ENCODE results near the gene CAMKMT.
"Not testable (repeated sequence)": the region's sequence is repeated elsewhere in the genome, so short reads cannot be mapped to it uniquely, and the experiment has no call there.

The CAMKMT gene

DNA sequence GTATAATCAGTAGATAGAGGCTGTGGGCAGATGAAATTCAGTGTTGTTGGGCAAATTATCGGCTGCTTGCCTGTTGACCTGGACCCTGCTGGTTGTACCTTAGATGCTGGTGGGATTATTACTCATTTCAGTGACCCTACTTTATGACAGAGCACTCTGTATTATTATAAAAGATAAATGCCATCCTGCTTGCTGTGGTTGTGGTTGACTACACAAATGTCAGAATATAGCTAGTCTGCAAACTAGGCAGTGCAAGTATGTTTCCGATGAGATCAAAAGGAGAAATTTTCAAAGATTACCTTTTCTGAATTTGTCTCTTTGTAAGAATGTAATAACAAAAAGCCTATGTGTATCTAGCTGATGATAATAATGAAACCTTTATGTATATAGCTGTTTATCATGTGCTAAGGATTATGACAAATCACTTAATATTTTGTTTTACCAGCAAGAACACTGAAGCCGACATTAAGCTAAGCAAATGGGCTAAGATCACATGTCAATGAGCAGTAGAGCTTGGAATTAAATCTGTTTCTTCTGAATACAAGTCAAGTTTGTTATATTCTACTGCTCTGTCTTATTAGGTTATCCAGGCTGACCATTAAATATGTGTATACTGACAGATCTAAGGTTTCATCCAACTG is 219.2 kb downstream of the CAMKMT start:
- DNase-seq (ENCODE audit: low read depth in 3 of 3, low spot score in 1 of 3): no peak

DNA sequence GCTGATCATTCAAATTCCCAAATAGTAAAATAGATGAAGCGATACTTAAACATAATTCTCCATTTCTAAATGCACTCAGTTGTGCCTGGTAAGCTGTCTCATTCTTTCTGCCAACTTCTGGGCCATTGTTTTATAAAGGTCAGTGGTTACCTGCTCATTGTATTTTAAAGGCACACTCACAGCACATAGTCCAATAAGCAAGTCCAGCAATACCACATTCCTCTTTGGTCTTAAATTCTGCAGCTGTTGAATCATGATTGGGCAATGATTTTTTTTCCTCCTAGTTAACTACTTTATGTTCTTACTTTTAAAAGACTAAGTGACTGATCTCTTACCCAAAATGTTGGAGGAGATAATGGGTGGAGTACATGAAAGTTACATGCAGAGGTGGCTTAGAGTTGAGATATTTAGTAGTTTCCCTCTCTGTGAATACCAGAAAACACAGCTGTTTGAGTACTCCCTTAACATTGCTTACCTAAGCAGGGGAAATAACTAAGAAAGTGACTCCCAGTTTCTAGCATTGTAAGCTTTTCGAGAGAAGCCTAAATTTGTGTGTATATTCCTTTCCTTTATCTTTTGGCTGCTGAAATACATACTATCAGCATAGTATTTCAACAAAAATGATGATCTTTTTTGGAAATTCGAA is 220.7 kb downstream of the CAMKMT start:
- DNase-seq (ENCODE audit: low read depth in 3 of 3, low spot score in 1 of 3): no peak

DNA sequence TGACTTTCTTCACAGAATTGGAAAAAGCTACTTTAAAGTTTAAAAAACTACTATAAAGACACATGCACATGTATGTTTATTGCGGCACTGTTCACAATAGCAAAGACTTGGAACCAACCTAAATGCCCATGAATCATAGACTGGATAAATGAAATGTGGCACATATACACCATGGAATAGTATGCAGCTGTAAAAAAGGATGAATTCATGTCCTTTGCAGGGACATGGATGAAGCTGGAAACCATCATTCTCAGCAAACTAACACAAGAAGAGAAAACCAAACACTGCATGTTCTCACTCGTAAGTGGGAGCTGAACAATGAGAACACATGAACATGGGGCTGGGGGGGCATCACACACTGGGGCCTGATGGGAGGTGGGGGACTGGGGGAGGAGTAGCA is 233.9 kb downstream of the CAMKMT start:
- not testable (repeated sequence) for DNase-seq (ENCODE audit: low read depth in 3 of 3, low spot score in 1 of 3)

DNA sequence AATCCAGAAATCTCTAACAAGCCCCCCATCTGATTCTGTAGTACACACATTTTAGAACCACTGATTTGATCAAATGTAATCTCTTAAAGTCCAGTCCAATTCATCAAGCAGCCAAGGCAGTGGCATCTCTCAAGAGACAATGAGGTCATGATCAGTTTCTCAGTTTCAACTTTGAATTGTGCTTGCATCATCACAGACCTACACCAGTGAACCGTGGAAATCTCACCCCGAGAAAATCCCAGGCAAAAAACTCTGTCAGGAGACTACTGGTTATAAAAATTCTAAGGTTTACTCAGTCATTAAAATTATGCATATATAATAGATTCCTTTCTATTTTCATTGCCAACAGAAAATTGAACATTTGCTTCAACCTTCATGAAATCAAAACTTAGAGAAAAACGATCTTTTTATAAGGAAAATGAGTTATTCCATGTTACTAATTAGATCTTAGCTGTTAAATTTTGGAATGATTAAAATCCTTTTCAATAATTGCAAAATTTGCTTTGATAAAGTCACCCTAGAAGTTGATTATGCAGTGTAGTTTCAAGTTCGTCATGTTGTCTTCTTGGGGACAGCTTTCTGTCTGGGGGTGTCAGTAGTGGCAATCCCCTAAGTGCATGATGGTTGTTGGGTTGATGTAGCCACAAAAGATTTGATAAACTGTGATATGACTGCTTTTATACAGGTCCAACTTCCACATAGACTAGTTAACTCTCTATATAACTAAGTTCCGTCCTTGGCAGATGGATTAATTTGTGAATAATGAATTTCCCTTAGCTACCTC is 235.0 kb downstream of the CAMKMT start:
- no peak for DNase-seq (ENCODE audit: low read depth in 3 of 3, low spot score in 1 of 3)

DNA sequence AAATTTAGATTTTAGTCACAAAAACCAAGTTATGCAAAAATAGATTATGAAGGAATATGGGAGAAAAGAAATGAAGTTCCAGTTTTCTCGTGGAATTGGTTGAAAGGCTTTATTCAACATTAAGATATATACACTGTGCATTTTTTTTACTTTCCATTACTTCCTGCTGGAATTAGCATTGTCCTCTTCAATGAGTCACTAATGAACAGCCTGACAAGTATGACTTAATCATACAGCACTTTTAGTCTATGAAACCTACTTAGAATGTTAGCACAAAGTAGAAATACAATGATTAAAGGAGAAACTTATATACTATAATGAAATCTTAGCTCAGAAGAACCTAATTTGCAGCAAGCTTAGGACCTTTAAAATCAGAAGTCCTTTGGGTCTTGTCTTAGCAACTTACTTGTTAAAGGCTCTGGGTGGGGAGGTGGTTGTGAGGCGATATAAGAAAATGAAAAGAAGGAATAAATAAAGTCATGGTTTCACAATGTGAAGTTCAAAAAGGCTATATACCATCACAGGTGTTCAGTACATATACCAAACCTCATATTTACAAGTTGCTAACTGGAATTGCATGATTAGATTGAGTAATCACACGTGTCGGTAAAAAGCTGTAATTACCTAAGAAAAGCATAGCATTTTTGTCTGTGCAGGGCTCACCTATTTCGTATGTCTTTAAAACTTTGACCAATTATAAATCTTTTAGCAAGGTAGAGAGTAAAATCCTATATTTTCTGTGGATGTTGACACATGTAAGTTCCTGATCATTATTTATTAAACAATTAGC is 236.8 kb downstream of the CAMKMT start:
- no peak for DNase-seq (ENCODE audit: low read depth in 3 of 3, low spot score in 1 of 3)

DNA sequence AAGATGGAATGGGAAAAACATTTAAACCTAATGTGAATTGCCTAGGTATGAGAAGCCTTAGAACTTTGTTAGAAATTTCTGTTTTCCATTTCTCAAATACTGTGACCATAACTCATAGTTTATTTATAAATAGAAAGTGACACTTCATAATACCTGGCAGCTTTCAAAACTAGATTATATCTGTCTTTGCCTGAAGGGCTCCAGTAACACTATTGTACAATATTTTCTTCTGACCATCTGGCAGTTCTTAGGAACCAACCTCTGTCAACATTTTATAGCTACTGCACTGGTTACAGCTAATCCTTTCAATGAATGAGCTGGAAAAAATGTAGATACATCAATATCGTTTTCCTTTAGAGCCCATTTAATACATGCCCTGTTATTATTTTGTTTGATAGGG is 237.4 kb downstream of the CAMKMT start:
- no peak for DNase-seq (ENCODE audit: low read depth in 3 of 3, low spot score in 1 of 3)

DNA sequence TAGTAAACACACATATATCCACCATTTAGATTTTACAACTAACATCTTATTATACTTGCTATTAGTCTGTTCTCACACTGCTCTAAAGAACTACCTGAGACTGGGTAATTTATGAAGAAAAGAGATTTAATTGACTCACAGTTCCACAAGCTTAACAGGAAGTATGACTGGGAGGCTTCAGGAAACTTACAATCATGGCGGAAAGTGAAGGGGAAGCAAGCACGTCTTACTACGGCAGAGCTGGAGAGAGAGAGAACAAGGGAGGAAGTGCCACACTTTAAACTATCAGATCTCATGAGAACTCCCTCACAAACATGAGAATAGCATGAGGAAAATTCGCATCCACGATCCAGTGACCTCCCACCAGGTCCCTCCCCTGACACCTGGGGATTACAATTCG is 240.7 kb downstream of the CAMKMT start:
- DNase-seq (ENCODE audit: low read depth in 3 of 3, low spot score in 1 of 3): no peak

DNA sequence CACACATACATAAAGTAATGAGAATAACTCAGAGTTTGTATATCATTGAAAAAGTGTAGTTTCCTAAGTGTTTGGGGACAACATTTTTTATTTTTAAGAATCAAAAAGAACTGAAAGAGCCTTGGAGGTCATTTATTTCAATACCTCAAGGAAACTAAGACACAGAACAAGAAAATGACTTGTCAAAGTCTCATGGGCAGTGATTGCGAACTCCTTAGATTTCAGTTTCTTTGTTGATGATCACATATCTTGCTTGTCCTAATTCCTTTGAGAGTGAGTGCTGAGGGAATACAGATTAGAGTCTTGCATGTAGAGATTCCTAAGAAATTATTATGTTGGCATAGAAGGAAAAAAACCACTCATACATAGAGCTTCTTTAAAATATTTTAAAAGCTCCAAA is 243.8 kb downstream of the CAMKMT start:
- DNase-seq (ENCODE audit: low read depth in 3 of 3, low spot score in 1 of 3): no peak

DNA sequence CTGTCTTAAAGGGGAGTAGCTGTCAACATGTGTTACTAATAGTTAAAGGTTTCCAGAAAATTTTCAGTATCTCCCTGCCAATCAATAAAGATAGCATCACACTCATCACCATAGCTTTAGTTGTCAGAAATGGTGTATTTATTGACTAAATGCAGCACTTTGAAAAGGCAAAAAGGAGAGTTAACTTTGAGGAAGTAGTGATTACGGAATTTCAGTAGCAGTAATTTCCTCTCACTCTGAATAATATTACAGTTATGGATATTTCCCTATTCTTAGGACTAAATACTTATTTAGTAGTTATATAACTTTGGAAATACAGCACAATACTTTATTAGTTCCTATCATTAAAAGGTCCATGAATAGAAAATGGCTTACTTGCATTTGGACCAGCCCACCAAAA is 250.5 kb downstream of the CAMKMT start:
- no peak for DNase-seq (ENCODE audit: low read depth in 3 of 3, low spot score in 1 of 3)

DNA sequence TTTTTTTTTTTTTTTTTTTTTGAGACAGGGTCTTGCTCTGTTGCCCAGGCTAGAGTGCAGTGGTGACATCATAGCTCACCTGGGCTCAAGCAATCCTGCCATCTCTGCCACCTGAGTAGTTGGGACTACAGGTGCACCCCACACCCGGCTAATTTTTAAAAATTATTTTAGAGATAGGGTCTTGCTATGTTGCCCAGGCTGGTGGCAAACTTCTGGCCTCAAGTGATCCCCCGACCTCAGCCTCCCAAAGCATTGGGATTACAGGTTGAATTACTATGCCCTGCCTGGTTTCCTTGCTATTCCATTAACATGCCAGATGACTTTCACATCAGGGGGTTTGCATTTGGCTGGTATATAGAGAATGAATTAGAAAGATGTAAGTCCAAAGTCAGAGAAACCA is 253.2 kb downstream of the CAMKMT start:
- DNase-seq (ENCODE audit: low read depth in 3 of 3, low spot score in 1 of 3): no peak

DNA sequence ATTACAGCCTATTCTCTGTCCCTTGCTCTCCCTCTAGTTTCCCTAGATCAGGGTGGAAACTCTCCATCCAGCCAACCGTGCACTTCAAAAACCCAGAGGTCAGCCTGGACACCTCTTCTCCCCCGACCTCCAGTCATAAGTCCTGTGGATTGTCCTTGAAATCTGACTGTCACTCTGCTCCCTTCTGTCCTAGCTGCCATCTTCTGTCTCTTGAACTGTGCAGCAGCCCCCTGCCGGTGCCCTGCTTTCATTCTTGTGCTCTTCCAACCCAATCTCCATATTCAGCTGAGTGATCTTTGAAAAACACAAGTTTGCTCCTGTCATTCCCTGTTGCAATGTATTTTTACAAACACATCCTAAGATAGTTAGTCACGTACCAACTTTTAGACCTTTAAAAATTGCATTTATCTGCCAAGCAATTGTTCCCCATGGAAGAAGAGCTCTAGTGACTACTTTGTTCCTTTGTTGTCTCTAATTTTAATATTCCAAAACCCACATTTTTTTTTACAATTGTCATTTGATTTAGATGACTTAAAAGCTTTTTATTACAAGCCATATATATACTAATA is 254.3 kb downstream of the CAMKMT start:
- DNase-seq (ENCODE audit: low read depth in 3 of 3, low spot score in 1 of 3): no peak

DNA sequence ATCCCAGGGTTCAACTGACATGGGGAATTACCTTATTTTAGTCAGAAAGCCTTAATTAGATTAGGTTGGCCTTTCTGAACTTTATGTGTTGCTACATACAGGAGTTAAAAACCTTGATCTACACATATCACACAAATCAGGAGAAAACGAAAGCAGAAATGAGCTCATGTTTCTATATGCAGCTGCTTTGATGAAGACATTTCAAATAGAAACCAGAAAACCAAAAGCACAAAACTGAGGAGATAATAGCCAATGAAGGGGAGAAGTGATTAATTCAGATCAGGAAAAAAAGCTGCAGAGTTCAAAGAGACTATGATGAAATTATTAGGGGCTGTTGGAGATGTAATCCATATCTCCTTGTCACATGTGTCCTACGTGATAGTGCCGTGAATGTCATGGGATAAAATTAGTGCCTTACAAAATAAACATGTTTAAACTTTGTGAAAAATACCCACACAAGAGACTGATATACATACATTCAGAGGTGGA is 255.0 kb downstream of the CAMKMT start:
- no peak for DNase-seq (ENCODE audit: low read depth in 3 of 3, low spot score in 1 of 3)

DNA sequence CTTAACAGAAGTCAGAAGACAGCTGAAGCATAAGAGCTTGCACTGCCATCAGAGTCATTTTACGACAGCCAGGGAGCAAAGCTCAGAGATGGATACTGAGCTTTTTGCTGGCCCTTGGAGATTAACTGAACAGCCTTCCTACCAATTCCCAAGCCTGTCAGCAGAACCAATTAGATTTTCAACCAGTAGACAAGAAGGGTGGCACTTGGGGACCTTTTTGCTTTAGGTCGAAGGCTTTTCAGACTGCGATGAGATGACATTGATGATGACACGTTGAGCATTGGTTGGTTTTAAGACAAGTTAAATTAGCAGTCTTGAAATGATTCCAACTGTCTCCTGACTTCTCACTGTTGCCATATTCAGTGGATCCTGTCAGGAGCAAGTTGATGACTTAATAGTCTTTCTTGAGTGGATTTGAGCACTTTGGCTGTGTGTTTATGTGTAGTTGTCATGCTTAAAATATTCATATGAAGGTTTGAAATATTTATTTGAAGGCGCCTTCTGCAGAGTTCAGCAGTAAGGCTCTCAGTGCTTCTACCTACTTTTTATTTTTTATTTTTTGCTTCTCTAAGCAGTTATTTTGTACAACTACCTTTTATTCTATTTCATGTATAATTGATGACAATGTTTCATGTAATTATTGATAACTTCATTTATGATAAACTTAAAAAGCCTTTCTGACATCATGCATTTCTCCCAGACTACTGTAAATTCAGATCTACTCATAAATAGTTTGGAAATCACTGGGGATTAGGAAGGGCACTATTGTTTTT is 256.7 kb downstream of the CAMKMT start:
- DNase-seq (ENCODE audit: low read depth in 3 of 3, low spot score in 1 of 3): no peak

DNA sequence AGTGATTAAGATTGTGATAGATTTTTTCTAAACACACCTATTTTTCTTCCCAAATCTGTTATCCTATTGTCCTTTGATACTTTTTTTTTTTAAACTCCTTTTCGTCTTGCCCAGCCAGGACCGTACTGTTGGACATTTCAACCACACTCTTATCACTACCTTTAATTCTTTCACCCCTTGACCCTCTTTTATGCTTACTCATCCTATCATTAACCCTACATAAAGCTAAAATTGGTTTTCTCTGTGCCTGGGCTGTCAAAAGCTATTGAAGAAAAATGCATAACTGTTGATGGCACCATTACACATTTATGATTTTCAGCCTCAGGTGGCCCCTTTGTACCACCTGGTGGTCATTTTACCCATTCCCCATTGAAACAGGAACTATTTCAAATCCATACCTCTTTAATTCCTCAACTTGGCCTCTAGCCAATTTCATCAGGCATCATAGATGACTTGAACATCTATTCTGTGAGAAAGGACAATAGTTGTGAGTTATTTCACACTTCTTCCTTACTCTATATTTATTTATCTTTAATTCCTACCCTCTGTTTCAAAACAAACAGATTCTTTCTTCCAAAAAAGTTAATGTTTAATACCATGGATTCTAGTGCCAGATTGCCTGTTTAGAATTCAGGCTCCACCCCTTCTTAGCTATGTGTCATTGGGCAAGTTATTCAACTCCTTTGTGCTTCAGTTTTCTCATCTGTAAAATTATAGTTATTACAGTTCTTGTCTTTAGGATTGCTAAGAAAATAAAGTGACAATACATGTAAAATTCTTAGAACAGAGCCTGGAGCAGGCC is 258.6 kb downstream of the CAMKMT start:
- no peak for DNase-seq (ENCODE audit: low read depth in 3 of 3, low spot score in 1 of 3)

DNA sequence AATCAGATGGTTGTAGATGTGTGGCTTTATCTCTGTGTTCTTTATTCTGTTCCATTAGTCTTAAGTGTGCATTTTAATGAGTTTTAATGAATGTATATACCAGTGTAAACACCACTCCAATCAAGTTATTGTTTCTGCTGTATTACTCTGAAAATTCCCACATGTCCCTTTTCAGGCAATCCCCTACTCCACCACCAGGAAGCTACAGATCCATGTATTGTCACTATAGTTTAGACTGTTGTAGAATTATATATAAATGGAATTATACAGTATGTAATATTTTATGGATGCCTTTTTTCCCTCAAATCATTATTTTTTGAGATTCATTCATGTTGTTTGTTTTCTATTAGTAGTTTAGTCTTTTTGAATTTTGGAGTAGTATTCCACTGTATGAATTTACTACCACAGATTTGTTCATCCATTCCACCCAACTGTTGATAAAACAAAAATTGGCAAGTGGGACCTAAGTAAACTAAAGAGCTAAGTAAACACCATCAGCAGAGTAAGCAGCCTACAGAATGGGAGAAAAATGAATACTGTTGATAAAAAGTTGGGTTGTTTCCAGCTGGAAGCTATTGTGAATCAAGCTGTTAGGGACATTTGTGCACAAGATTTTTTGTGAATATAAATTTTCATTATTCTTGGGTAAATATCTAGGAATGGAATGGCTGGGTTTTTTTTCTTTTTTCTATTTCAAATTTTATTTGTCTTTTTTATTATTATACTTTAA is 262.0 kb downstream of the CAMKMT start:
- DNase-seq (ENCODE audit: low read depth in 3 of 3, low spot score in 1 of 3): no peak

DNA sequence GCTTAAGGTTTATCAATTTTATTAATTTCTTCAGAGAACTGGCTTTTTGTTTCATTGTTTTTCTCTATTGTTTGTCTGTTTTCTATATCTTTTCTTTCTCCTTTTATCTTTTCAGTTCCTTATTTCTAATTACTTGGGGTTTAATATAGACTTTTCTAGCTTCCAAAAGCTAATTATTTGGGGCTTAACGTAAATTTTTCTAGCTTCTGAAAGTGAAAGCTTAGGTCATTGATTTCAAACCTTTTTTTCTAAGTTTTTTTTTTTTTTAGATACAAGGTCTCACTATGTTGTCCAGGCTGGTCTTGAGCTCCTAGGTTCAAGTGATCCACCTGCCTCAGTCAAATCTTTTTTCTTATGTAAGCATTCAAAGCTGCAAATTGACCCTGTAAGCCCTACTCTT is 266.6 kb downstream of the CAMKMT start:
- no peak for DNase-seq (ENCODE audit: low read depth in 3 of 3, low spot score in 1 of 3)

DNA sequence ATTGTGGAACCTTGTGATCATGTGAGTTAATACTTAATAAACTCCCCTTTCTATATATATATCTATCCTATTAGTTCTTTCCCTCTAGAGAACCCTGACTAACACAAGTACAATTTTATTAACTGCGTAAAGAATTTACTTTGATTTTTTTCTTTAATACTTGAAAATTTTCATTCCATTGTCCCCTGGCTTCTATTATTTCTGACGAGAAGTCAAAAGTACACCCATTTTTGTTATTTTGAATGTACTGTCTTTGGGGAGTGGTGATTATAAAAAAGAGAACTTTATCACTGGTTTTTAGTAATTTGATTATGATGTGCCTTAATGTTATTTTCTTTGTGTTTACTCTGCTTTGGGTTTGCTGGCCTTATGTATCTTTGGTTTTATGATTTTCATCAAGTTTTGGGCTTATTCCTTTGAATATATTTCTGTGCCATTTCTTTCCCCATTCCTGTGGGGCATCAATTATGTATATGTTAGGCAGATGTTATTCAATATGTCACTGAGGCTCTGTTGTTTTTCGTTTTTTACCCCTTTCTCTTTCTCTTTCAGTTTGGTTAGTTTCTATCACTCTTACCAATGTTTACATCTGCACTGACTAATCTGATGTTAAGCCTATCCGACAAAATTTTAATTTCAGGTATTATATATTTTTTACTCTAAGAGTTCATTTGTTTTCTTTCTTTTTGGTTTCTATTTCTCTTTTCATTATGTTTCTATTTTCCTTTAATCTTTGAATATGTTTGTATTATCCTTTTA is 271.4 kb downstream of the CAMKMT start:
- DNase-seq (ENCODE audit: low read depth in 3 of 3, low spot score in 1 of 3): no peak

DNA sequence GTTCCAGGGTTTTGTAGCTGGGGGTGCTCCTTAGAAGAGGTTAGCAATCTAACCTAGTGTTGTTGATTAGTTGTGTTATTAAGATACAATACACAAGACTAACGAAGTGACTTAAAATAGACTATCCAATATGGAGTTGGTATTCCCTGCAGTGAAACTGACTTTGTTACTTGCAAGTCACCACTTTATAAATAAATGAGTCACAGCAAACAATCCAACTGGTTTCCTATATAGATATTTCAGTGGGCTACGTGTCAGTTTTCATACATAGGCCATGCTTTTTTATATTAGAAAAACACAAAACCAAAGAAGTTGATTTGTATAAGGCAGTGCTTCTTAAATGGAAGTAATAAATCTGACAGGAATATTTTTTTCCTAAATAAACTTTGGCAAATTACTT is 274.0 kb downstream of the CAMKMT start:
- DNase-seq (ENCODE audit: low read depth in 3 of 3, low spot score in 1 of 3): no peak
